ENCODE data around the gene RAD18. TPM values are rescaled to one million over a fixed set of nuclear protein-coding genes. Genes with fewer than 3 reads are reported as not detected.
A peak's percentile ranks its signal among the peaks of the same experiment; 100 is the strongest.

Gene RAD18
- total RNA-seq, 5 donors from 2014 or later (not counting 1 experiment from before 2014, with no cell fraction given): 13.7 to 18.5 (median 16.5) TPM

DNA sequence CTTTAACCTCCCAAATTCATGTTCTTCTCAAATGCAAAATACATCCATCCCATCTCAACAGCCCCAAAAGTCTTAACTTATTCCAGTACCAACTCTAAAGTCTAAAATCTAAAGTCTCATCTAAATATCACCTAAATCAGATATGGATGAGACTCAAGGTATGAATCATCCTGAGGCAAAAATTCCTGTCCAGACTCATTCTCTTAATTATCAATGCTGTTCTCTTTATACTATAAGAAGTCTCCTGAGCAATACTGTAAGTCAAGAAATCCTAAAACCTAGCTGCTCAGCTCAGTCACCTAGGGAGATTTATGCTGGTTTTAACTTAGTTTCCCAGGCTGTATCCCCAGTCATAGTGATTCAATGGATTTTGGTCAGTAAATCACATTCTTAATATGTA is 11.1 kb downstream of the RAD18 start:
- no peak overlapping the region for H3K27ac ChIP-seq (ENCODE audit: low read length)
- H3K4me3 ChIP-seq (ENCODE audit: control insufficient read depth in 1 of 2, extremely low read depth in 1 of 2, low read length in 1 of 2): no peak overlapping the region
- ChIA-PET POLR2A (no interaction called here), CTCF (no interaction called here)
- no peak overlapping the region for H3K27ac Mint-ChIP-seq
- H3K4me1 ChIP-seq (ENCODE audit: control insufficient read depth in 1 of 2, extremely low read depth in 1 of 2, insufficient read depth in 2 of 2, low read length in 2 of 2): no peaks in the 10 kb centered on the region
- H3K4me1 Mint-ChIP-seq: peaks cover 4 to 28% (median 26%) of the 10 kb centered on the region in 3 donors
- H3K27me3 Mint-ChIP-seq: no peaks in the 10 kb centered on the region
- ATAC-seq (replicated peaks in 1 of 4) (no peak), DNase-seq (no peak)
- H3K36me3 ChIP-seq (ENCODE audit: control insufficient read depth in 2 of 2, extremely low read depth in 1 of 2, insufficient read depth in 1 of 2, low read length in 1 of 2): peaks cover 0 to 16% of the 10 kb centered on the region in 2 donors
- no peaks in the 10 kb centered on the region for H3K27me3 ChIP-seq (replicated peaks in 1 of 2; ENCODE audit: control insufficient read depth in 2 of 2, extremely low read depth in 1 of 2, insufficient read depth in 2 of 2, low read length in 1 of 2)
- no peaks in the 10 kb centered on the region for H3K9me3 Mint-ChIP-seq
- no peak overlapping the region for H3K4me3 Mint-ChIP-seq
- H3K36me3 Mint-ChIP-seq: peaks cover 42% of the 10 kb centered on the region
- H3K9me3 ChIP-seq: no peaks in the 10 kb centered on the region

DNA sequence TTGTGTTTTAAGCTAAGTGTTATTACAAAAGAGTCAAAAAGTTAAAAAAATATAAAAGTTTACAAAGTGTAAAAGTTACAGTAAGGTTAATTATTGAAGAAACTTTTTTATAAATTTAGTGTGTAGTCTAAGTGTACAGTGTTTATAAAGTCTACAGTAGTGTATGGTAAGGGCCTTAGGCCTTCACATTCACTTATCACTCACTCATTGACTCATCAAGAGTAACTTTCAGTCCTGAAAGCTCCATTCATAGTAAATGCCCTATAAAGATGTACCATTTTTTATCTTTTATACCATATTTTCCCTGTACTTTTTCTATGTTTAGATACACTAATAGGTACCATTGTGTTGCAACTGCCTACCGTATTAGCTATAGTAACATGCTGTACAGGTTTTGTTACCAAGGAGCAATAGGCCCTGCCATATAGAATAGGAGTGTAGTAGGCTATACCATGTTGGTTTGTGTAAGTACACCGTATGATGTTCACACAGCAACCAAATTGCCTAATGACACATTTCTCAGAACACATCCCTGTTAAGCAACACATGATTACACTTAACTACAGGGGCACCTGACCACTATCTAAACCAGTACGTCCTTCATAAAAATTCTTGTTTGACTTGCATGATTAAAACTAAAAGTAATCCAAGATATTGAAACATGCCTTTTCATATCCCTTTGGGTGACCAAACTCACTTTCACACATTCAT is 17.2 kb downstream of the RAD18 start:
- POLR2A ChIA-PET: interaction anchor here in 1 of 2 donors (0.6 kb wide), 1 partner anchor 933 kb away, joined by 5 read pairs; no protein-coding TSS in a partner anchor

DNA sequence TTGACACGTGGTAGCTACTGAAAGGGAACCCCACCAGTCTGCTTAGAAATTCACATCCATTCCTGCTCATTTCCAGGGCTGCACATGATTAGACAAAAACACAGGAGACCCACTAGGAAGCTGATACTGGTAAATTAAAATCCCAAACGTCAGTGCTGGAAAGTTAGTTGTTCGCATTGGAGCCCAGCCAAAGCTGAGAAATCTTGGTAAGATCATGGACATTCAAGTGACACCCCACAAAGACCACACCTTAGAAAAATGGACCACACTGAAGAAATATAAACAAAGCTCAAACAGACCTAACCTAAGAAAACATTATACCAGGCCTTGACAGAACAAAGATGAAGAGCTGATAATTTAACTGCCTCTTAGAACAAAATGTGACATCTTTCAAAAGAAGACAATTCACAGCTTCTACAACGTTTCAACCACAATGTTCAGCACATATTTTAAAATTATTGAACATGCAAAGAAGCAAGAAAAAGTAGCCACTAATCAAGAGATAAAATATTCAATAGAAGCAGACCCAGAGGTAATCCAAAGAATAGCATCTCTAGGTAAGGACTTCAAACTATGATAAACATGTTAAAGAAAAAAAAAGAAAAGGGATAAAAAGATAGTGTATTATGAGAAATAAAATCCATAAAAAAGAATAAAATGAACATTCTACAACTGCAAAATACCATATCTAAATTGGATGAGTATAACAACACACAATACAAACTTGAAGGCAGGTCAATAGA is 20.4 kb downstream of the RAD18 start:
- CTCF ChIA-PET: interaction anchor here in 1 of 2 donors (0.6 kb wide), 1 partner anchor 360 kb away, joined by 3 read pairs; no protein-coding TSS in a partner anchor
- ATAC-seq (replicated peaks in 1 of 4) (no peak), DNase-seq (no peak)
- H3K9me3 Mint-ChIP-seq: peaks cover 7 to 20% (median 14%) of the 10 kb centered on the region in 3 donors
- POLR2A ChIA-PET: no interaction called here
- Histone ChIP-seq H3K4me3 (ENCODE audit: control insufficient read depth in 1 of 2, extremely low read depth in 1 of 2, low read length in 1 of 2) (no peak overlapping the region), H3K27ac (ENCODE audit: low read length) (no peak overlapping the region), H3K9me3 (peaks cover 10% of the 10 kb centered on the region), H3K4me1 (ENCODE audit: control insufficient read depth in 1 of 2, extremely low read depth in 1 of 2, insufficient read depth in 2 of 2, low read length in 2 of 2) (no peaks in the 10 kb centered on the region), H3K36me3 (ENCODE audit: control insufficient read depth in 2 of 2, extremely low read depth in 1 of 2, insufficient read depth in 1 of 2, low read length in 1 of 2) (peaks cover 10 to 29% of the 10 kb centered on the region in 2 donors), H3K27me3 (replicated peaks in 1 of 2; ENCODE audit: control insufficient read depth in 2 of 2, extremely low read depth in 1 of 2, insufficient read depth in 2 of 2, low read length in 1 of 2) (no peaks in the 10 kb centered on the region)
- H3K27ac Mint-ChIP-seq: no peak overlapping the region
- H3K27me3 Mint-ChIP-seq: no peaks in the 10 kb centered on the region
- WGBS (ENCODE audit: insufficient coverage): no CpG with 5 or more reads among the region's 4 CpGs
- H3K4me3 Mint-ChIP-seq: no peak overlapping the region
- peaks cover 75% of the 10 kb centered on the region for H3K36me3 Mint-ChIP-seq
- H3K4me1 Mint-ChIP-seq: no peaks in the 10 kb centered on the region

More for the DNA sequence above, 17.2 kb downstream of the RAD18 start:
- CTCF ChIA-PET: interaction anchor here in 1 of 2 donors (0.7 kb wide), 1 partner anchor 14 kb away, joined by 4 read pairs; no protein-coding TSS in a partner anchor
- DNase-seq: no peak
- H3K27me3 Mint-ChIP-seq: no peaks in the 10 kb centered on the region
- peaks cover under 1 to 11% (median 2%) of the 10 kb centered on the region in 3 donors for H3K4me1 Mint-ChIP-seq
- H3K9me3 Mint-ChIP-seq: peaks cover 7 to 20% (median 14%) of the 10 kb centered on the region in 3 donors
- Histone ChIP-seq H3K27me3 (replicated peaks in 1 of 2; ENCODE audit: control insufficient read depth in 2 of 2, extremely low read depth in 1 of 2, insufficient read depth in 2 of 2, low read length in 1 of 2) (no peaks in the 10 kb centered on the region), H3K9me3 (peaks cover 10% of the 10 kb centered on the region), H3K36me3 (ENCODE audit: control insufficient read depth in 2 of 2, extremely low read depth in 1 of 2, insufficient read depth in 1 of 2, low read length in 1 of 2) (peaks cover 10 to 22% of the 10 kb centered on the region in 2 donors), H3K4me1 (ENCODE audit: control insufficient read depth in 1 of 2, extremely low read depth in 1 of 2, insufficient read depth in 2 of 2, low read length in 2 of 2) (no peaks in the 10 kb centered on the region), H3K4me3 (ENCODE audit: control insufficient read depth in 1 of 2, extremely low read depth in 1 of 2, low read length in 1 of 2) (no peak overlapping the region), H3K27ac (ENCODE audit: low read length) (no peak overlapping the region)
- H3K4me3 Mint-ChIP-seq: no peak overlapping the region
- H3K27ac Mint-ChIP-seq: no peak overlapping the region
- no CpG with 5 or more reads among the region's 3 CpGs for WGBS (ENCODE audit: insufficient coverage)
- ATAC-seq (replicated peaks in 1 of 4): no peak
- peaks cover 65% of the 10 kb centered on the region for H3K36me3 Mint-ChIP-seq

DNA sequence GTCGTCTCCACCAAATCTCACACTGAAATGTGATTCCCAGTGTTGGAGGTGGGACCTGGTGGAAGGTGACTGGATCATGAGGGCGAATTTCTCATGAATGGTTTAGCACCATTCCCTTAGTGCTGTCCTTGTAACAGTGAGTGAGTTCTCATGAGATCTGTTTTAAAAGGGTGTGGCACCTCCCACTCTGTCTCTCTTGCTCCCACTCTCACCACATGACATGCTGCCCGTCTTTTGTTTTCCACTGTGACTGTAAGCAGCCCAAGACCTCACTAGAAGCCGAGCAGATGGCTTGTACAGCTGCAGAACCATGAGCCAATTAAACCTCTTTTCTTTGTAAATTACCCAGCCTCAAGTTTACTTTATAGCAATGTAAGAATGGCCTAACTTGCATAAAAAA is 21.2 kb downstream of the RAD18 start:
- DNase-seq: no peak
- H3K4me3 Mint-ChIP-seq: no peak overlapping the region
- Histone ChIP-seq H3K27me3 (replicated peaks in 1 of 2; ENCODE audit: control insufficient read depth in 2 of 2, extremely low read depth in 1 of 2, insufficient read depth in 2 of 2, low read length in 1 of 2) (no peaks in the 10 kb centered on the region), H3K27ac (ENCODE audit: low read length) (no peak overlapping the region), H3K36me3 (ENCODE audit: control insufficient read depth in 2 of 2, extremely low read depth in 1 of 2, insufficient read depth in 1 of 2, low read length in 1 of 2) (peaks cover 10 to 27% of the 10 kb centered on the region in 2 donors), H3K9me3 (peaks cover 10% of the 10 kb centered on the region), H3K4me3 (ENCODE audit: control insufficient read depth in 1 of 2, extremely low read depth in 1 of 2, low read length in 1 of 2) (no peak overlapping the region), H3K4me1 (ENCODE audit: control insufficient read depth in 1 of 2, extremely low read depth in 1 of 2, insufficient read depth in 2 of 2, low read length in 2 of 2) (no peaks in the 10 kb centered on the region)
- H3K9me3 Mint-ChIP-seq: peaks cover 7 to 20% (median 14%) of the 10 kb centered on the region in 3 donors
- 83% methylated on average over 2 of the region's 4 CpGs for WGBS (ENCODE audit: insufficient coverage)
- ATAC-seq (replicated peaks in 1 of 4): no peak
- POLR2A ChIA-PET: no interaction called here
- H3K27ac Mint-ChIP-seq: no peak overlapping the region
- no peaks in the 10 kb centered on the region for H3K4me1 Mint-ChIP-seq
- H3K27me3 Mint-ChIP-seq: no peaks in the 10 kb centered on the region
- CTCF ChIA-PET: no interaction called here
- H3K36me3 Mint-ChIP-seq: peaks cover 73% of the 10 kb centered on the region

DNA sequence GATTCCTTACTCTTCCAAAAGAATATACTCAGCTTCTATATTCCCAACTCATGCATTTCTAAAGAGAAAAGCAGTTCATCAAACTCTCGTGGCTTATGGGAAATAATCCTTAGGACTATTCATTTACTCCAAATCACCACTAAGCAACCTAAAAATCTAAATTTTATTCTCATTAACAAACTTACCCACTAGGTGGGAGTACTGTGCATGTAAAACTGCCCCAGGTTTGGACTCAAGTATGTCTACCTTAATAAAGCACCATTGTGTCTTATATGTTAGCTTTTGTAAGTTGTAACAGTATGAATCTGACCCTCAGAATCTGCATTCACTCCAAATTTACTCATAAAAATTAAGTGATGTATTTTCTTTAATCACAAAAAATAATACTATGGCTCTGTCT is 25.3 kb downstream of the RAD18 start:
- DNase-seq (peak in 1 of 35 experiments; percentile 8), ATAC-seq (replicated peaks in 1 of 4) (no peak)
- Mint-ChIP-seq H3K4me1 (no peaks in the 10 kb centered on the region), H3K9me3 (peaks cover 3 to 7% (median 5%) of the 10 kb centered on the region in 3 donors), H3K4me3 (no peak overlapping the region), H3K27ac (no peak overlapping the region), H3K27me3 (no peaks in the 10 kb centered on the region), H3K36me3 (peaks cover 57% of the 10 kb centered on the region)
- WGBS (ENCODE audit: insufficient coverage): 88% methylated on average over 1 of the region's 1 CpG
- H3K4me1 ChIP-seq (ENCODE audit: control insufficient read depth in 1 of 2, extremely low read depth in 1 of 2, insufficient read depth in 2 of 2, low read length in 2 of 2): no peaks in the 10 kb centered on the region
- no peak overlapping the region for H3K4me3 ChIP-seq (ENCODE audit: control insufficient read depth in 1 of 2, extremely low read depth in 1 of 2, low read length in 1 of 2)
- H3K36me3 ChIP-seq (ENCODE audit: control insufficient read depth in 2 of 2, extremely low read depth in 1 of 2, insufficient read depth in 1 of 2, low read length in 1 of 2): peaks cover 7 to 23% of the 10 kb centered on the region in 2 donors
- no peaks in the 10 kb centered on the region for H3K27me3 ChIP-seq (replicated peaks in 1 of 2; ENCODE audit: control insufficient read depth in 2 of 2, extremely low read depth in 1 of 2, insufficient read depth in 2 of 2, low read length in 1 of 2)
- CTCF ChIA-PET: no interaction called here
- H3K9me3 ChIP-seq: peaks cover 4% of the 10 kb centered on the region
- POLR2A ChIA-PET: no interaction called here
- H3K27ac ChIP-seq (ENCODE audit: low read length): no peak overlapping the region

DNA sequence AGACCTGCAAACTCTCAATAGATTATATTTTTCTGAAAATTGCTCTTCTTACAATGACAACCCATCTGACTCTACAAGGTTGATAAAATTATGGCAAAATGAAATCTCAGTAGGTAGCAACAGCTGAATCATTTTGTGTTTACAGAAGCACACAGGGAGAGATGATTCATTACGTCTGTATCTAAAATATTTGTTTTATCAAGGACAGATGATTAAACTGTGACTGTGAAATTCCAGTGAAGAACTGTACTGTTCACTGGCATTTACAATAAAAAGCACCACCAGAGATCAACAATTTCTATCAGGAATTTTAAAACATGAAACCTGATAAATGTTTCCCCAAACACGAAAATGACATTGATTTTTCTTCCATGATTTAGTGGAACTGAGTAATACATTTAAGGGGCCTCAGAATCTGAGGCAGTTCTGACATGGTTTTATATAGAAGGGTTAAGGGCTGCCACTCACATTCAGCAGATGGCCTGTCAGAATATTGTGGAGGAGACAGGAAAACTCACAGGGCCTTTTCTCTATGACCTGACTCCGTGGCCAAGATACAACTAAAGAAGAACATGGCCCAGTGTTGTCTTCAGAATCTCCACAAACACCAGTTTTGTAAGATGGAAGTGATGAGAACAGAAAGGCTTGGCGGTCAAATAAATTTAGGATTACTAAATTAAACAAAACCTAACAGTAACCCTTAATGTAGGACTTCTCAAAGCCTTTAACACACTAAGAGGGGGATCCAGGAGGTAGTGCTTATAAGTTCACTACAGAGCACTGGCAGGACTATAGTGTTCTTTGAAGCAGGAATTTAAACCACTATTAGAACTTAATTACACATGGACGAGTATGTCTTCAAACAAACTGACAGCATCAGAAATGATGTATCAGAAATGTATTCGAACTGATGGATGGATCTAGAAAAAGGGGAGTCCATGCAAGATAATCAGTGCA is 25.9 kb downstream of the RAD18 start:
- CTCF ChIA-PET: no interaction called here

More for the DNA sequence above, 25.9 kb downstream of the RAD18 start:
- ATAC-seq (replicated peaks in 1 of 4) (no peak), DNase-seq (no peak)
- Histone ChIP-seq H3K4me1 (ENCODE audit: control insufficient read depth in 1 of 2, extremely low read depth in 1 of 2, insufficient read depth in 2 of 2, low read length in 2 of 2) (no peaks in the 10 kb centered on the region), H3K27ac (ENCODE audit: low read length) (no peak overlapping the region), H3K36me3 (ENCODE audit: control insufficient read depth in 2 of 2, extremely low read depth in 1 of 2, insufficient read depth in 1 of 2, low read length in 1 of 2) (peaks cover 7 to 23% of the 10 kb centered on the region in 2 donors), H3K4me3 (ENCODE audit: control insufficient read depth in 1 of 2, extremely low read depth in 1 of 2, low read length in 1 of 2) (no peak overlapping the region), H3K27me3 (replicated peaks in 1 of 2; ENCODE audit: control insufficient read depth in 2 of 2, extremely low read depth in 1 of 2, insufficient read depth in 2 of 2, low read length in 1 of 2) (no peaks in the 10 kb centered on the region), H3K9me3 (no peaks in the 10 kb centered on the region)
- H3K9me3 Mint-ChIP-seq: peaks cover 0 to under 1% (median 0%) of the 10 kb centered on the region in 3 donors
- no peak overlapping the region for H3K4me3 Mint-ChIP-seq
- no peak overlapping the region for H3K27ac Mint-ChIP-seq
- H3K27me3 Mint-ChIP-seq: no peaks in the 10 kb centered on the region
- POLR2A ChIA-PET: no interaction called here
- peaks cover 50% of the 10 kb centered on the region for H3K36me3 Mint-ChIP-seq
- WGBS (ENCODE audit: insufficient coverage): 83% methylated on average over 1 of the region's 6 CpGs
- H3K4me1 Mint-ChIP-seq: no peaks in the 10 kb centered on the region
